ENCODE measurements around the gene GIPR. TPM values are rescaled to one million over a fixed set of nuclear protein-coding genes. Genes with fewer than 3 reads are reported as not detected.

GIPR gene
- total and polyA plus RNA-seq, 2 experiments from 2014 or later, result 0.42 to 1.2 TPM

GRCh38 chr19:45701676-45702075 lies 33.7 kb downstream of the GIPR start:
- no peak overlapping the region for H3K4me3 Mint-ChIP-seq
- no peak overlapping the region for H3K4me3 ChIP-seq
- DNase-seq (ENCODE audit: low spot score), result no peak
- H3F3A ChIP-seq (replicated peaks; ENCODE audit: low read depth), result 0 out of 2 replicates have a peak, but pooled peaks cover 6% of the 10 kb centered on the region
- no peaks in the 10 kb centered on the region for H3K79me2 ChIP-seq (replicated peaks; ENCODE audit: insufficient read depth)
- H3K27me3 Mint-ChIP-seq (ENCODE audit: insufficient read depth, low read depth, poor library complexity), result peaks cover 4% of the 10 kb centered on the region
- no peaks in the 10 kb centered on the region for H3K4me1 Mint-ChIP-seq
- H3K27me3 ChIP-seq (ENCODE audit: insufficient read depth), result no peaks in the 10 kb centered on the region
- H3K36me3 Mint-ChIP-seq (ENCODE audit: low read depth), result peaks cover 47% of the 10 kb centered on the region
- no peaks in the 10 kb centered on the region for H3K4me1 ChIP-seq (ENCODE audit: insufficient read depth)
- H2AFZ ChIP-seq, result no peak overlapping the region
- H3K36me3 ChIP-seq (ENCODE audit: insufficient read depth), result peaks cover 5% of the 10 kb centered on the region; the same call in 1 of the 2 replicates
- TF ChIP-seq STAT1 (IDR thresholded peaks at IDR 0.05; ENCODE audit: unreplicated experiment) (no peak), EZH2 (IDR thresholded peaks at IDR 0.05; ENCODE audit: low read depth, unreplicated experiment) (no peak), ZNF114 (CRISPR knock-in tag; IDR thresholded peaks at IDR 0.05) (no peak), ZNF331 (CRISPR knock-in tag; IDR thresholded peaks at IDR 0.05; ENCODE audit: low read depth) (no peak), JUNB (IDR thresholded peaks at IDR 0.05; ENCODE audit: unreplicated experiment) (no peak), NANOG (IDR thresholded peaks at IDR 0.05; ENCODE audit: borderline replicate concordance) (no peak), EZH2phosphoT487 (IDR thresholded peaks at IDR 0.05; ENCODE audit: unreplicated experiment) (no peak), POLR2AphosphoS5 (IDR thresholded peaks at IDR 0.05; ENCODE audit: low read depth) (no peak), CREB1 (CRISPR knock-in tag; IDR thresholded peaks at IDR 0.05; ENCODE audit: low read depth) (no peak), REST (IDR thresholded peaks at IDR 0.05; ENCODE audit: unreplicated experiment) (no peak)
- TF ChIP-seq, protein P1, sequence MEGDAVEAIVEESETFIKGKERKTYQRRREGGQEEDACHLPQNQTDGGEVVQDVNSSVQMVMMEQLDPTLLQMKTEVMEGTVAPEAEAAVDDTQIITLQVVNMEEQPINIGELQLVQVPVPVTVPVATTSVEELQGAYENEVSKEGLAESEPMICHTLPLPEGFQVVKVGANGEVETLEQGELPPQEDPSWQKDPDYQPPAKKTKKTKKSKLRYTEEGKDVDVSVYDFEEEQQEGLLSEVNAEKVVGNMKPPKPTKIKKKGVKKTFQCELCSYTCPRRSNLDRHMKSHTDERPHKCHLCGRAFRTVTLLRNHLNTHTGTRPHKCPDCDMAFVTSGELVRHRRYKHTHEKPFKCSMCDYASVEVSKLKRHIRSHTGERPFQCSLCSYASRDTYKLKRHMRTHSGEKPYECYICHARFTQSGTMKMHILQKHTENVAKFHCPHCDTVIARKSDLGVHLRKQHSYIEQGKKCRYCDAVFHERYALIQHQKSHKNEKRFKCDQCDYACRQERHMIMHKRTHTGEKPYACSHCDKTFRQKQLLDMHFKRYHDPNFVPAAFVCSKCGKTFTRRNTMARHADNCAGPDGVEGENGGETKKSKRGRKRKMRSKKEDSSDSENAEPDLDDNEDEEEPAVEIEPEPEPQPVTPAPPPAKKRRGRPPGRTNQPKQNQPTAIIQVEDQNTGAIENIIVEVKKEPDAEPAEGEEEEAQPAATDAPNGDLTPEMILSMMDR (conservative IDR thresholded peaks at IDR 0.05; ENCODE audit: low read depth in 2 of 2), result no peak
- TF ChIP-seq, protein P2, sequence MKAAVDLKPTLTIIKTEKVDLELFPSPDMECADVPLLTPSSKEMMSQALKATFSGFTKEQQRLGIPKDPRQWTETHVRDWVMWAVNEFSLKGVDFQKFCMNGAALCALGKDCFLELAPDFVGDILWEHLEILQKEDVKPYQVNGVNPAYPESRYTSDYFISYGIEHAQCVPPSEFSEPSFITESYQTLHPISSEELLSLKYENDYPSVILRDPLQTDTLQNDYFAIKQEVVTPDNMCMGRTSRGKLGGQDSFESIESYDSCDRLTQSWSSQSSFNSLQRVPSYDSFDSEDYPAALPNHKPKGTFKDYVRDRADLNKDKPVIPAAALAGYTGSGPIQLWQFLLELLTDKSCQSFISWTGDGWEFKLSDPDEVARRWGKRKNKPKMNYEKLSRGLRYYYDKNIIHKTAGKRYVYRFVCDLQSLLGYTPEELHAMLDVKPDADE (IDR thresholded peaks at IDR 0.05), result no peak
- no peaks in the 10 kb centered on the region; the same call in 1 of the 2 replicates for H4K20me1 ChIP-seq (replicated peaks; ENCODE audit: insufficient read depth)
- no peaks in the 10 kb centered on the region for H3K9me2 ChIP-seq (ENCODE audit: insufficient read depth)
- no peak overlapping the region for H3K27ac Mint-ChIP-seq
- no peak overlapping the region for H3K4me2 ChIP-seq
- peaks cover 3% of the 10 kb centered on the region; the same call in 2 of the 3 replicates for H3K9me3 Mint-ChIP-seq
- no peak for ATAC-seq
- no peak overlapping the region for H3K27ac ChIP-seq (ENCODE audit: low read depth)

Data from GM23338 (cell line).